H1 (cell line): ENCODE results near the gene LRRC40. TPM values are rescaled to one million over a fixed set of nuclear protein-coding genes. Genes with fewer than 3 reads are reported as not detected.

ENCODE experiments used
- BACH1 ChIP-seq: IDR thresholded peaks from 2 replicates; pipeline ENCODE4 v1.6.1; 2012; ENCODE audit warnings: low read length, improper control_type of control experiment
- CEBPB ChIP-seq: IDR thresholded peaks from 2 replicates; pipeline ENCODE4 v1.6.1; 2012; ENCODE audit warnings: low read depth, low read length
- EGR1 ChIP-seq: IDR thresholded peaks from 2 replicates; pipeline ENCODE4 v1.6.1; 2011; ENCODE audit warnings: low read depth, low read length, borderline replicate concordance
- MAFK ChIP-seq: IDR thresholded peaks from 2 replicates; pipeline ENCODE4 v1.6.1; 2012; ENCODE audit warnings: low read depth, mild to moderate bottlenecking, improper control_type of control experiment, low read length
- MAX ChIP-seq: IDR thresholded peaks from 2 replicates; pipeline ENCODE4 v1.6.1; 2012; ENCODE audit warnings: inconsistent platforms
- NRF1 ChIP-seq: IDR thresholded peaks from 2 replicates; pipeline ENCODE4 v1.6.1; 2011; ENCODE audit warnings: mild to moderate bottlenecking, low read depth, low read length, improper control_type of control experiment
- SP4 ChIP-seq: IDR thresholded peaks from 2 replicates; pipeline ENCODE4 v1.6.1; 2012; ENCODE audit warnings: low read length, inconsistent platforms
- polyA plus RNA-seq, 7 experiments: library from polyadenylated mRNA; depleted of rRNA in 3 of 7; stranded (reverse) in 5 of 7; unstranded in 2 of 7; fragments of >200 nt in 5 of 7; fragments of 200-250 nt in 2 of 7; gene quantifications; 1 replicate in 5 of 7; 2 replicates in 1 of 7; 4 replicates in 1 of 7; pipeline versions ENCODE4 v1.2.1 to v1.2.3, GENCODE V29; 2011 to 2013; ENCODE audit warnings: missing spikeins in 2 of 7, mixed read lengths in 2 of 7
- total RNA-seq: library from RNA; stranded (reverse); fragmentation: NEBNext Ultra II Directional; extraction: Animal tissue kit (Norgen Biotek cat#: 25700); gene quantifications from 2 replicates; pipeline ENCODE4 v1.2.1, GENCODE V29; 2021

Gene LRRC40
- total and polyA plus RNA-seq, 2 of the 8 experiments (the other 6 are each of a cell fraction or from before 2014, with no cell fraction given) = 13.4 to 30.8 TPM

GRCh38 chr1:70196333-70196732, 9.0 kb downstream of the LRRC40 start (continued):
- no peak for TF ChIP-seq MAFK
- no peak for TF ChIP-seq NRF1
- no peak for TF ChIP-seq MAX
- no peak for TF ChIP-seq EGR1
- TF ChIP-seq BACH1 = no peak
- no peak for TF ChIP-seq SP4
- TF ChIP-seq CEBPB = no peak
